Smooth muscle cell (in vitro differentiated cells): ENCODE data around the gene WASF2. TPM values are rescaled to one million over a fixed set of nuclear protein-coding genes. Genes with fewer than 3 reads are reported as not detected.

Source experiments
- DNase-seq: peaks from one replicate; lab custom pipeline; 2025; ENCODE audit not compliant: unreplicated experiment; lab: John Stamatoyannopoulos, UW
- H2AFZ ChIP-seq: fragments of 200-600 bp; sonication (generic); 2 replicates; pipeline ENCODE4 v1.6.0; 2016; ENCODE audit warnings: antibody characterized with exemption, low read depth, mild to moderate bottlenecking
- H3F3A ChIP-seq: fragments of 200-600 bp; sonication (generic); 2 replicates; pipeline ENCODE4 v1.6.0; 2017; ENCODE audit warnings: antibody characterized with exemption, low read depth
- H3K27ac ChIP-seq: fragments of 200-600 bp; sonication (generic); 2 replicates; pipeline ENCODE4 v1.5.1; 2016; ENCODE audit warnings: low read depth, mild to moderate bottlenecking
- H3K27me3 ChIP-seq: fragments of 200-600 bp; sonication (generic); 2 replicates; pipeline ENCODE4 v1.6.1; 2016; ENCODE audit warnings: low read depth, mild to moderate bottlenecking
- H3K36me3 ChIP-seq: fragments of 200-600 bp; sonication (generic); 2 replicates; pipeline ENCODE4 v1.5.1; 2016; ENCODE audit warnings: low read depth
- H3K4me1 ChIP-seq: fragments of 200-600 bp; sonication (generic); 2 replicates; pipeline ENCODE4 v1.5.1; 2016; ENCODE audit warnings: low read depth
- H3K4me2 ChIP-seq: fragments of 200-600 bp; sonication (generic); 2 replicates; pipeline ENCODE4 v1.6.0; 2016; ENCODE audit warnings: mild to moderate bottlenecking
- H3K4me3 ChIP-seq: fragments of 200-600 bp; sonication (generic); 2 replicates; pipeline ENCODE4 v1.5.1; 2016; ENCODE audit warnings: mild to moderate bottlenecking
- H3K79me2 ChIP-seq: fragments of 200-600 bp; sonication (generic); 2 replicates; pipeline ENCODE4 v1.6.0; 2016; ENCODE audit warnings: low read depth, mild to moderate bottlenecking
- H3K9ac ChIP-seq: fragments of 200-600 bp; sonication (generic); 2 replicates; pipeline ENCODE4 v1.6.0; 2016; ENCODE audit warnings: low read depth
- H3K9me3 ChIP-seq: fragments of 200-600 bp; sonication (generic); replicated peaks from 2 replicates; pipeline ENCODE4 v1.5.1; 2016; ENCODE audit warnings: low read depth
- H4K20me1 ChIP-seq: fragments of 200-600 bp; sonication (generic); 2 replicates; pipeline ENCODE4 v1.6.0; 2016; ENCODE audit warnings: low read depth
- WGBS: methylation state at CpG from one replicate; pipeline ENCODE4 v1.1.7; 2016; ENCODE audit warnings: low lambda C conversion rate; 5-methylcytosine and 5-hydroxymethylcytosine counted together
- polyA plus RNA-seq: library from polyadenylated mRNA; unstranded; fragments of >200 nt; fragmentation: Nextera tagmentation; extraction: Ambion mirVana; gene quantifications from 2 replicates; pipeline ENCODE4 v1.2.1, GENCODE V29; 2016
- total RNA-seq: library from RNA; depleted of rRNA; stranded (reverse); fragments of >200 nt; gene quantifications from 2 replicates; pipeline ENCODE4 v1.2.3, GENCODE V29; 2014
- TF ChIP-seq, protein P1 (sequence below): fragments of 200-600 bp; sonication (generic); IDR thresholded peaks from 2 replicates; pipeline ENCODE4 v1.5.1; 2017; ENCODE audit warnings: borderline replicate concordance, mild to moderate bottlenecking, antibody characterized with exemption; ENCODE audit not compliant: insufficient read depth, poor library complexity, severe bottlenecking

WASF2 gene
- total and polyA plus RNA-seq, 2 experiments from 2014 or later = 34.3 to 46.1 TPM

DNA sequence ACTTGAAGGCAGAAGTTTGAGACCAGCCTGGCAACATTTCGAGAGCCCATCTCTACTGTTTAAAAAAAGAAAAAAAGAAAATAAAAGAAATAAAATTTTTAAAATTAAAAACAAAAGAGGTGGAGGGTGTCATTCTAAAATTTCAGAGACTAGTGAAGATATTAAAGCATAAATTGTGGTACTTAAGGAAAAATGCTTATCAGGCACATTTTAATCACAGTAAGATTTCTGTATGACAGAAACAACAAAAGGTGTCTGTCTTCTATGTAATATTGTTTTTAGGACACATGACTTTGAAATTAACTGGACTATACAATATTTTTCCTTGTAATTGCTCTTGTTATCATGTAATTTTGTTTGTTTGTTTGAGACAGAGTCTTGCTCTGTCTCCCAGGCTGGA lies 4.6 kb downstream of the WASF2 start:
- Histone ChIP-seq H3K4me1 (peaks cover 14% of the 10 kb centered on the region), H3K27ac (no peak overlapping the region), H3K4me3 (no peak overlapping the region), H3F3A (no peaks in the 10 kb centered on the region), H3K4me2 (no peak overlapping the region), H3K9me3 (no peaks in the 10 kb centered on the region), H3K9ac (no peak overlapping the region), H4K20me1 (peaks cover 81% of the 10 kb centered on the region), H2AFZ (no peak overlapping the region), H3K36me3 (no peaks in the 10 kb centered on the region), H3K79me2 (peaks cover 93% of the 10 kb centered on the region), H3K27me3 (no peaks in the 10 kb centered on the region)
- TF ChIP-seq, protein P1, sequence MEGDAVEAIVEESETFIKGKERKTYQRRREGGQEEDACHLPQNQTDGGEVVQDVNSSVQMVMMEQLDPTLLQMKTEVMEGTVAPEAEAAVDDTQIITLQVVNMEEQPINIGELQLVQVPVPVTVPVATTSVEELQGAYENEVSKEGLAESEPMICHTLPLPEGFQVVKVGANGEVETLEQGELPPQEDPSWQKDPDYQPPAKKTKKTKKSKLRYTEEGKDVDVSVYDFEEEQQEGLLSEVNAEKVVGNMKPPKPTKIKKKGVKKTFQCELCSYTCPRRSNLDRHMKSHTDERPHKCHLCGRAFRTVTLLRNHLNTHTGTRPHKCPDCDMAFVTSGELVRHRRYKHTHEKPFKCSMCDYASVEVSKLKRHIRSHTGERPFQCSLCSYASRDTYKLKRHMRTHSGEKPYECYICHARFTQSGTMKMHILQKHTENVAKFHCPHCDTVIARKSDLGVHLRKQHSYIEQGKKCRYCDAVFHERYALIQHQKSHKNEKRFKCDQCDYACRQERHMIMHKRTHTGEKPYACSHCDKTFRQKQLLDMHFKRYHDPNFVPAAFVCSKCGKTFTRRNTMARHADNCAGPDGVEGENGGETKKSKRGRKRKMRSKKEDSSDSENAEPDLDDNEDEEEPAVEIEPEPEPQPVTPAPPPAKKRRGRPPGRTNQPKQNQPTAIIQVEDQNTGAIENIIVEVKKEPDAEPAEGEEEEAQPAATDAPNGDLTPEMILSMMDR = no peak
- 88% methylated on average over 1 of the region's 1 CpG for WGBS
- DNase-seq = no peak

DNA sequence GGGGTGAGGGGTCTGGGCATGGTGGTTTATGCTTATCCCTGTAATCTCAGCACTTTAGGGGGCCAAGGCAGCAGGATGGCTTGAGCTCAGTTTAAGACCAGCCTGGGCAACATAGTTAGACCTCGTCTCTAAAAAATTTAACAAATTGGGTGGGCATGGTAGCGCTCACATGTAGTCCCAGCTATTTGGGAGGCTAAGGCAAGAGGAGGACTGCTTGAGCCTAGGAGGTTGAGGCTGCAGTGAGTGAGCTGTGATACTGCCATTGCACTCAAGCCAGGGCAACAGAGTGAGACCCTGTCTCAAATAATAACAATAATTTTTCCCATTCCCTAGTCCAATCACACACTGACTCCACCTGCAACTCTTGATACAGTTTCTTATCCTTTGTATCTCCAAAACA lies 6.3 kb downstream of the WASF2 start:
- 97% methylated on average over 2 of the region's 2 CpGs for WGBS
- H3K27ac ChIP-seq = no peak overlapping the region

DNA sequence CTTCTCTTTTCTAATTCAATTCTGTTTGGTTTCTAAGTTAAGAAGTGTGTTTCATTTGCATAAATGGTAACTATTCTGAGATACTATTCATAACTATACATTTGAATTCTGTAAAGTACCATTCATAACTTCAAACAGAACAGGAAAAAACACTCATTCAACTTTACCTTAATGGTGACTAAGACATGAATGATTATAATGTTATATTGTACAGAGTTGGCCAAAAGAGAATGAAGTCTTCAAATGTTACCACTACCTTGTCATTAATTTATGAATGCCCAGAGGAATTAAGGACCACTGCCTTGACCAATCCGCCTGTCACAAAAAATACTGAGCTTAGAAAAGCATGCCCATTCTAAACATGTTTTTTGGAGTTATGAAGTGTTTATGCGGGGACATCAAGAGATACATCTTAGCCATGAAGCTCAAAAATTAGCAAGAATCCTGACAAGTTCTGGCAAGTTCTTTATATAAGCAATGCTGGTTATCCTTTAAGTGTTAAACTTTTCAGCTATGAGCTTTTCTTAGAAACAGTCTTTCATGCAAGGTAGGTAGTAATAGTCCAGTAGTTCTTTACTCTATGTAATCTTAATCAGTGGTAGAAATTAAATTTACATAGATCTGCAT lies 7.9 kb downstream of the WASF2 start:
- no peak overlapping the region for H2AFZ ChIP-seq
- no peaks in the 10 kb centered on the region for H3K9me3 ChIP-seq
- H3K4me2 ChIP-seq = no peak overlapping the region
- no peak overlapping the region for H3K9ac ChIP-seq
- no peaks in the 10 kb centered on the region for H3F3A ChIP-seq
- H3K36me3 ChIP-seq = no peaks in the 10 kb centered on the region
- peaks cover 97% of the 10 kb centered on the region for H3K79me2 ChIP-seq
- TF ChIP-seq, protein P1 = no peak
- no peak for DNase-seq
- H3K4me3 ChIP-seq = no peak overlapping the region
- WGBS = 93% methylated on average over 2 of the region's 2 CpGs
- no peak overlapping the region for H3K27ac ChIP-seq
- H3K4me1 ChIP-seq = no peaks in the 10 kb centered on the region
- no peaks in the 10 kb centered on the region for H3K27me3 ChIP-seq
- H4K20me1 ChIP-seq = peaks cover 95% of the 10 kb centered on the region

More for the DNA sequence above, 6.3 kb downstream of the WASF2 start:
- no peak for DNase-seq
- TF ChIP-seq, protein P1 = no peak
- H3K36me3 ChIP-seq = no peaks in the 10 kb centered on the region
- H3K4me1 ChIP-seq = peaks cover 11% of the 10 kb centered on the region
- H3K9ac ChIP-seq = no peak overlapping the region
- no peak overlapping the region for H2AFZ ChIP-seq
- H3K4me2 ChIP-seq = no peak overlapping the region
- H3K9me3 ChIP-seq = no peaks in the 10 kb centered on the region
- no peaks in the 10 kb centered on the region for H3F3A ChIP-seq
- H3K27me3 ChIP-seq = no peaks in the 10 kb centered on the region
- H4K20me1 ChIP-seq = peaks cover 95% of the 10 kb centered on the region
- no peak overlapping the region for H3K4me3 ChIP-seq
- peaks cover 97% of the 10 kb centered on the region for H3K79me2 ChIP-seq

DNA sequence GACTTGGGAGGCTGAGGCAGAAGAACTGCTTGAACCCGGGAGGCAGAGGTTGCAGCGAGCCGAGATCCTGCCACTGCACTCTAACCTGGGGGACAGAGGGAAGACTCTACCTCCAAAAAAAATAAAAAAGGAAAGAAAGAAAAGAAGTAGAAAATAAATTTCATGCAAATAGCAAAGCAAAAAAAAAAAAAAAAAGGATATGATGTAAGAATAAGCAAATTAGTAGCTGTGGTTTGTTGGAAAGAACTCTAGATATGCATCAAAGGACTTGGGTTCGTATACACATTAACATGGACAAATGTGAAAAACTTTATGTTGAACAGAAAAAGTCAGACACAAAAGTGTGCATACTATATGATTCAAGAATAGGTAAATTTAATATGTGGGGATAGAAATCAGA lies 11.9 kb downstream of the WASF2 start:
- Histone ChIP-seq H3K27ac (no peak overlapping the region), H3K4me1 (no peaks in the 10 kb centered on the region), H3F3A (no peaks in the 10 kb centered on the region), H3K27me3 (no peaks in the 10 kb centered on the region), H3K4me3 (no peak overlapping the region), H3K9me3 (no peaks in the 10 kb centered on the region), H3K79me2 (peaks cover 97% of the 10 kb centered on the region), H3K36me3 (no peaks in the 10 kb centered on the region), H3K4me2 (no peak overlapping the region), H3K9ac (no peak overlapping the region), H4K20me1 (peaks cover 97% of the 10 kb centered on the region), H2AFZ (no peak overlapping the region)
- 88% methylated on average over 4 of the region's 4 CpGs for WGBS
- no peak for DNase-seq
- TF ChIP-seq, protein P1 = no peak
